C4-2B (cell line): ENCODE data around the gene PTPRN2.

Experiments
- H3K27ac ChIP-seq: fragments of 450-650 bp; 2 replicates; pipeline ENCODE4 v1.5.1; 2017
- ZFX ChIP-seq: fragments of 450-650 bp; IDR thresholded peaks from 2 replicates; pipeline ENCODE4 v1.6.1; 2017
- TF ChIP-seq, protein P1 (sequence below): fragments of 450-650 bp; conservative IDR thresholded peaks from 2 replicates; pipeline ENCODE4 v1.5.1; 2017; ENCODE audit warnings: mild to moderate bottlenecking

The PTPRN2 gene

DNA sequence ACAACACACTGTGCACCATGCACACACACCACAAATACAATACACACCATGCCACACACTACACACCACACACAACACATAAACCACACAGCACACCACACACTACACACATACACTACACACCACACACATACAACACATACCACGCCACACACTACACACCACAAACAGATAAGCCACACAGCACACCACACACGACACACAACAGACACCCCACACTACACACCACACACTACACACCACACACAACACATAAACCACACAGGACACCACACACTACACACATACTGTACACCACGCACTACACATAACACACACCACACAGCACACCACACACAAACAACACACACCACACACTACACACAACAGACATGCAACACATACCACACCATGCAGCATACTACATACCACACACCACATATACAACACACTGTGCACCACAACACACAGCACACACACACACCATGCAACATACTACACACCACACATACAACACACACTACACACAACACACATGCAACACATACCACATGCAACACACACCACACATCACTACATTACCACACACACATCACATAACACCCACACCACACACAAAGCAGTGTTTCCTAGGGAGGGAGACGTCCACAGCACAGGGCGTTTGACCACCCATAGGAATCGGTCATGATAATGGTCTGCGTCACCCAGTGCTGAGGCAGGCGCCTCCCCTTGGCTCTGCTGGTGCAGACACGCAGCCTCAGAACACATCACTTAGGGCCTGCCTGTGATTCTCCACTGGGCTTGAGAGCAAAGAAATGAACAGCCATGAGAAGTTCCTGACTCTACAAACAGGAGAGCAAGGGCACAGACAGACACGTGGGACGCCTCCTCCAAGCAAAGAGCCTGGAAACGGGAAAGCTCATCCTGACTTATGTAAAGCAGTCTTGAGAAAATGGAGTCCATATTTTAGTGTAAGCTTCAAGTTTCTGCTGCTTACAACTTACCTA, 458.3 kb downstream of the PTPRN2 start:
- TF ChIP-seq ZFX: no peak
- TF ChIP-seq, protein P1, sequence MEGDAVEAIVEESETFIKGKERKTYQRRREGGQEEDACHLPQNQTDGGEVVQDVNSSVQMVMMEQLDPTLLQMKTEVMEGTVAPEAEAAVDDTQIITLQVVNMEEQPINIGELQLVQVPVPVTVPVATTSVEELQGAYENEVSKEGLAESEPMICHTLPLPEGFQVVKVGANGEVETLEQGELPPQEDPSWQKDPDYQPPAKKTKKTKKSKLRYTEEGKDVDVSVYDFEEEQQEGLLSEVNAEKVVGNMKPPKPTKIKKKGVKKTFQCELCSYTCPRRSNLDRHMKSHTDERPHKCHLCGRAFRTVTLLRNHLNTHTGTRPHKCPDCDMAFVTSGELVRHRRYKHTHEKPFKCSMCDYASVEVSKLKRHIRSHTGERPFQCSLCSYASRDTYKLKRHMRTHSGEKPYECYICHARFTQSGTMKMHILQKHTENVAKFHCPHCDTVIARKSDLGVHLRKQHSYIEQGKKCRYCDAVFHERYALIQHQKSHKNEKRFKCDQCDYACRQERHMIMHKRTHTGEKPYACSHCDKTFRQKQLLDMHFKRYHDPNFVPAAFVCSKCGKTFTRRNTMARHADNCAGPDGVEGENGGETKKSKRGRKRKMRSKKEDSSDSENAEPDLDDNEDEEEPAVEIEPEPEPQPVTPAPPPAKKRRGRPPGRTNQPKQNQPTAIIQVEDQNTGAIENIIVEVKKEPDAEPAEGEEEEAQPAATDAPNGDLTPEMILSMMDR: no peak
- H3K27ac ChIP-seq: no peak overlapping the region

DNA sequence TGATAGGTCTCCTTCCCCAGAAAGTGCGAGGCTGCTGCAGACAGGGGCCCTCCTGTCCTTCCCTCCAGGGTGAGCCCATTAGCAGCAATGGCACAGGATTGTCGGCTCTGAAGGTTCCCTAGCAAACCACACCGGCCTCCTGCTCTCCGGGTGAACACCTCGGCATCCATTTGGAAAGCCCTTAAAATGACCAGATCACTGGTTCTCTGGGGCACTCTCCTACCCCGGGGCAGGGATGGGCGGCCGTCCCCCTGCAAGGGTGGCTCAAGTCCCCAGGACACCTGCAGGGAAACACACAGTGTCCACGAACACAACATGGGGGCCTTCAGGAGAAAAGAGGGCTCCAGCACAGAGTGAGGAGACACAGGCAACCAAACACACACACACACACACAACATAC, 459.1 kb downstream of the PTPRN2 start:
- no peak for TF ChIP-seq ZFX
- TF ChIP-seq, protein P1: no peak
- H3K27ac ChIP-seq: no peak overlapping the region

DNA sequence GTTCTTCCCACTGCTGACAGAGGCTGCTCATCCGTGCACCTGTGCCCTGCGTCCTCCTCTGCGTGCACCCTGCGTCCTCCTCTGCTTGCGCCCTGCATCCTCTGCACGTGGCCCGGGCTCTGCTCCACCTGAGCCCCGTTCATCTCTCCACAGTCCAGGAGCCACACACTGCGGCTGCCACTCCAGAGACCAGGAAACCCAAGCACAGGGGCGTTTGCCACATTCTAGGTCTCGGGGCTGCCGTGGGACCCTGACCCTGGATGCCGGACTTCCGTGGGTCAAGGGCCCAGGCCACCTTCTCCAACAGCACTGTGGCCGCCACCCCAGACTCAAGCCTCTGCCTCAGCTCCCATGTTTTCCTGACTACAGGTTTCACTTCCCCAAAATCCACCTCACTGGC, 460.4 kb downstream of the PTPRN2 start:
- no peak for TF ChIP-seq ZFX
- TF ChIP-seq, protein P1: no peak
- no peak overlapping the region for H3K27ac ChIP-seq

DNA sequence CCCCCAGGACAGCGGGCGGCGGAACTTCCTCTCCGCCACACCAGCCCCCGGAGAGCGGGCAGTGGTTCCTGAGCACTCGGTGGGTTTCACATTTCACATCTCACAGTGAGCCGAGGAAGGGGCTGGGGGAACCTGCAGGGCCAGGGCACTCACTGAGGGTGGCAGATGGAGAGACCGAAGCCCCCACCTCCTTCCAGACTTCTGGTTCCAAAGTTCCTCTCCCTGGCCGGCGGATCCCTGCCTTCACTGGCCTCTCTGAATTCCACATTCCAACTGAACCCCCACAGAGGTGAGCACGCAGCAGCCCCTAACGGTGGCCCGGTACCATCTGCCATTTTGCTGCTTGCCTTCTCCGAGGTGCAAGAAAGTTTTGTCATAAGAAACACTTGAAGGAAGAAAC, 461.0 kb downstream of the PTPRN2 start:
- TF ChIP-seq, protein P1: no peak
- no peak for TF ChIP-seq ZFX

DNA sequence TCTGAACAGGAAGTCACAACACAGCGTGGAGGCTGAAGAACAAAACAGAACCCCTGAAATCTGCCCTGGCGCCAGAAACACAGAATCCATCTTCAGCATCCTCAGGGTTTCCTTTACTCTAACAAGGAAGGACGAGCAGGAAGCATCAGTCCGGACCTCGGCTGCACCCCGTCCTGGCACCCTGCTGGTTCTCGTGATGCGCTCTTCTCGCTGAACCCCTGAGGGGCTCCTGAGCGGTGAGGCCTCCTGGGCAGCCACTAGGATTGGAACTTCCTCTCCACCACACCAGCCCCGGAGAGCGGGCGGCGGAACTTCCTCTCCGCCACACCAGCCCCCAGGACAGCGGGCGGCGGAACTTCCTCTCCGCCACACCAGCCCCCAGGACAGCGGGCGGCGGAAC, 461.9 kb downstream of the PTPRN2 start:
- TF ChIP-seq, protein P1: no peak
- TF ChIP-seq ZFX: no peak
- H3K27ac ChIP-seq: no peak overlapping the region

More for the DNA sequence above, 461.0 kb downstream of the PTPRN2 start:
- peak overlapping the region; percentile 21 for H3K27ac ChIP-seq

DNA sequence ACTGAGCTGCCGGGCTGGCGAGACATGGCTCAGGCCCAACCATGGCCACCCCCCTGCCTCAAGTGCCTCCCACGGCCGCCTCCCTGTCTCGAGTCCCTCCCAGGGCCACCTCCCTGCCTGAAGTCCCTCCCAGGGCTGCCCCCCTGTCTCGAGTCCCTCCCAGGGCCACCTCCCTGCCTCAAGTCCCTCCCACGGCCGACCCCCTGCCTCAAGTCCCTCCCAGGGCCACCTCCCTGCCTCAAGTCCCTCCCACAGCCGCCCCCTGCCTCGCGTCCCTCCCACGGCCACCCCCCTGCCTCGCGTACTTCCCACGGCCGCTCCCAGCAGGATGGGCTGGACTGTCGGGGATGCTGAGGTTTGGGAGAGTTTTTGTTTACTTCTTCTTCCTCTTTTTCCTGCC, 462.5 kb downstream of the PTPRN2 start:
- TF ChIP-seq, protein P1: no peak
- TF ChIP-seq ZFX: no peak
- H3K27ac ChIP-seq: no peak overlapping the region

DNA sequence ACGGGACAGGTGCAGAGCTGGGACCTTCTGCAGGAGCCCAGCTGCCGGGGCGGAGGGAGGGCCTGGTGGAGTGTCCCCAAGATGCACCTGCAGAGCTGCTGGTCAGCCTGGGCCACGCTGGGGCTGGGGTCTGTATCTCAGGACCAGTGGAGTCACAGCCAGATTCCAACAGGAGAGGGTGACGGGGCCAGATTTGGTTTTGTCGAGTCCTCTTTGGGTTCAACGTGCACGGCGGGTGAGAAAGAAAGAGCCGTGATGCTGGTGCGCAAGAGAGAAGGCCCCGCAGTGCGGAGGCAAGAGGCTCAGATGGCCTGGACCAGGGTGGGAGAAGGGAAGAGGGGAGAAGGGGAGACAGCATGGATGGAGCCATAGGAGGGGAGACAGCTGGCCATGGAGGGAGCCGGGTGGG, 462.9 kb downstream of the PTPRN2 start:
- no peak overlapping the region for H3K27ac ChIP-seq
- TF ChIP-seq, protein P1: no peak
- TF ChIP-seq ZFX: no peak
